IMR-90 (cell line): ENCODE measurements around the gene FHAD1. TPM values are rescaled to one million over a fixed set of nuclear protein-coding genes. Genes with fewer than 3 reads are reported as not detected.

Experiments used
- ATAC-seq: fragments of 200-7000 bp; cut with Tn5 transposase; 2 replicates; pipeline ENCODE4 v1.9.1; 2020; ENCODE audit warnings: low read depth, mild to moderate bottlenecking, moderate library complexity
- BruUV-seq: library from RNA; stranded (reverse); fragments of 400-500 nt; replicated peaks from 2 replicates; lab custom pipeline; 2021; lab: Mats Ljungman, UMichigan
- CTCF ChIA-PET: fragments of 300-600 bp; formaldehyde crosslinking; extraction: SDS; loops from one replicate; lab custom pipeline; 2021; ENCODE audit warnings: antibody characterized with exemption; lab: Yijun Ruan, JAX
- POLR2A ChIA-PET: fragments of 300-600 bp; sonication (Branson Sonifier 250); formaldehyde crosslinking; loops from one replicate; lab custom pipeline; 2022; ENCODE audit warnings: antibody characterized with exemption; ENCODE audit not compliant: unreplicated experiment; lab: Charles Lee
- DNase-seq: peaks from one replicate; pipeline ENCODE4 v3.0.0; 2013
- H2AFZ ChIP-seq: replicated peaks from 2 replicates; pipeline ENCODE3; 2013; ENCODE audit warnings: low read length, mild to moderate bottlenecking; ENCODE audit not compliant: poor library complexity
- H2AK5ac ChIP-seq: 2 replicates; pipeline ENCODE4 v1.6.1; 2013; ENCODE audit warnings: low read depth, low read length, inconsistent platforms
- H2AK9ac ChIP-seq: replicated peaks from 2 replicates; pipeline ENCODE3; 2013; ENCODE audit warnings: mild to moderate bottlenecking, low read depth, low read length, moderate library complexity; ENCODE audit not compliant: poor library complexity
- H2BK120ac ChIP-seq: 2 replicates; pipeline ENCODE4 v1.6.1; 2013; ENCODE audit warnings: low read depth, low read length, inconsistent platforms
- H2BK15ac ChIP-seq: 3 replicates; pipeline ENCODE4 v1.6.1; 2013; ENCODE audit warnings: low read depth, low read length, inconsistent platforms
- H2BK20ac ChIP-seq: 2 replicates; pipeline ENCODE4 v1.6.1; 2013; ENCODE audit warnings: low read depth, mild to moderate bottlenecking, inconsistent platforms, low read length, moderate library complexity
- H2BK5ac ChIP-seq: 2 replicates; pipeline ENCODE4 v1.6.1; 2013; ENCODE audit warnings: mild to moderate bottlenecking, low read depth, low read length, inconsistent platforms; ENCODE audit not compliant: poor library complexity, severe bottlenecking
- H3K14ac ChIP-seq: replicated peaks from 2 replicates; pipeline ENCODE4 v1.6.1; 2013; ENCODE audit warnings: low read depth, low read length, inconsistent platforms
- H3K18ac ChIP-seq: 2 replicates; pipeline ENCODE4 v1.6.1; 2013; ENCODE audit warnings: low read depth, low read length, control low read depth
- H3K23ac ChIP-seq: 2 replicates; pipeline ENCODE4 v1.6.1; 2013; ENCODE audit warnings: low read depth, low read length, inconsistent platforms
- H3K27ac ChIP-seq: 2 replicates; pipeline ENCODE4 v1.5.1; 2013; ENCODE audit warnings: mild to moderate bottlenecking, control low read depth, low read length; ENCODE audit not compliant: insufficient read depth
- H3K27me3 ChIP-seq: 2 replicates; pipeline ENCODE4 v1.6.1; 2013; ENCODE audit warnings: low read length; ENCODE audit not compliant: control insufficient read depth, insufficient read depth
- H3K36me3 ChIP-seq: 2 replicates; pipeline ENCODE4 v1.6.1; 2013; ENCODE audit warnings: low read length, mixed read lengths; ENCODE audit not compliant: control insufficient read depth, insufficient read depth
- H3K4ac ChIP-seq: 2 replicates; pipeline ENCODE4 v1.6.1; 2013; ENCODE audit warnings: low read depth, low read length, inconsistent platforms
- H3K4me1 ChIP-seq: 2 replicates; pipeline ENCODE4 v1.6.1; 2013; ENCODE audit warnings: low read length, mixed read lengths; ENCODE audit not compliant: control insufficient read depth, insufficient read depth
- H3K4me2 ChIP-seq: 2 replicates; pipeline ENCODE4 v1.6.1; 2013; ENCODE audit warnings: low read depth, mild to moderate bottlenecking, control low read depth, low read length, moderate library complexity
- H3K4me3 ChIP-seq: 2 replicates; pipeline ENCODE4 v1.5.1; 2013; ENCODE audit warnings: low read depth, mild to moderate bottlenecking, control low read depth, low read length, moderate library complexity; ENCODE audit not compliant: insufficient read depth
- H3K56ac ChIP-seq: 2 replicates; pipeline ENCODE4 v1.6.1; 2013; ENCODE audit warnings: low read length, inconsistent platforms; ENCODE audit not compliant: insufficient read depth; ENCODE audit errors: extremely low read depth
- H3K79me1 ChIP-seq, 2 experiments: 2 replicates each; pipeline ENCODE4 v1.6.1; 2013; ENCODE audit warnings: low read length in 2 of 2, inconsistent platforms in 1 of 2, low read depth in 1 of 2
- H3K9ac ChIP-seq: 2 replicates; pipeline ENCODE4 v1.6.1; 2013; ENCODE audit warnings: low read depth, low read length, control low read depth
- H3K9me1 ChIP-seq: 2 replicates; pipeline ENCODE4 v1.6.1; 2013; ENCODE audit warnings: low read length, inconsistent platforms; ENCODE audit not compliant: insufficient read depth
- H3K9me3 ChIP-seq: 2 replicates; pipeline ENCODE4 v1.6.1; 2013; ENCODE audit warnings: low read length; ENCODE audit not compliant: control insufficient read depth, insufficient read depth
- H4K20me1 ChIP-seq: 2 replicates; pipeline ENCODE4 v1.6.1; 2013; ENCODE audit warnings: low read length, inconsistent platforms; ENCODE audit not compliant: insufficient read depth
- H4K5ac ChIP-seq: 2 replicates; pipeline ENCODE4 v1.6.1; 2013; ENCODE audit warnings: mild to moderate bottlenecking, low read depth, low read length, control low read depth
- H4K8ac ChIP-seq, 2 experiments: 2 replicates each; pipeline ENCODE4 v1.6.1; 2013; ENCODE audit warnings: low read depth in 2 of 2, low read length in 2 of 2, control low read depth in 1 of 2, inconsistent platforms in 1 of 2
- H4K91ac ChIP-seq: 2 replicates; pipeline ENCODE4 v1.6.1; 2013; ENCODE audit warnings: low read depth, low read length, inconsistent platforms; ENCODE audit not compliant: insufficient read depth
- BHLHE40 ChIP-seq: fragments of 150-350 bp; IDR thresholded peaks from 2 replicates; pipeline ENCODE4 v1.6.1; 2016; ENCODE audit warnings: mild to moderate bottlenecking, low read depth, low read length
- CEBPB ChIP-seq: IDR thresholded peaks from 2 replicates; pipeline ENCODE4 v1.6.1; 2012; ENCODE audit warnings: low read depth, low read length, improper control_type of control experiment
- CHD1 ChIP-seq: IDR thresholded peaks from 2 replicates; pipeline ENCODE4 v1.6.1; 2012; ENCODE audit warnings: low read depth, low read length, improper control_type of control experiment
- FOS ChIP-seq: fragments of 150-350 bp; IDR thresholded peaks from 2 replicates; pipeline ENCODE4 v1.6.1; 2016; ENCODE audit warnings: low read depth, low read length
- MAFK ChIP-seq: IDR thresholded peaks from 2 replicates; pipeline ENCODE4 v1.6.1; 2012; ENCODE audit warnings: low read depth, low read length, improper control_type of control experiment
- MAZ ChIP-seq: IDR thresholded peaks from 2 replicates; pipeline ENCODE4 v1.6.1; 2012; ENCODE audit warnings: low read depth, mild to moderate bottlenecking, low read length, improper control_type of control experiment, moderate library complexity, borderline replicate concordance
- MXI1 ChIP-seq: IDR thresholded peaks from 2 replicates; pipeline ENCODE4 v1.6.1; 2012; ENCODE audit warnings: low read depth, mild to moderate bottlenecking, low read length, moderate library complexity, borderline replicate concordance
- NFE2L2 ChIP-seq: fragments of 150-350 bp; IDR thresholded peaks from 2 replicates; pipeline ENCODE4 v1.6.1; 2016; ENCODE audit warnings: low read depth, mild to moderate bottlenecking, low read length
- POLR2A ChIP-seq: IDR thresholded peaks from 2 replicates; pipeline ENCODE4 v1.6.1; 2012; ENCODE audit warnings: mild to moderate bottlenecking, low read depth, low read length
- RAD21 ChIP-seq: IDR thresholded peaks from 2 replicates; pipeline ENCODE4 v1.6.1; 2012; ENCODE audit warnings: low read length, improper control_type of control experiment
- RCOR1 ChIP-seq: IDR thresholded peaks from 2 replicates; pipeline ENCODE4 v1.6.1; 2012; ENCODE audit warnings: mild to moderate bottlenecking, low read length, improper control_type of control experiment; ENCODE audit not compliant: insufficient replicate concordance
- WGBS, 2 experiments: methylation state at CpG; one replicate each; pipeline versions ENCODE4 v1.1.5 to v1.1.7; 2013; ENCODE audit warnings: missing lambda C conversion rate in 2 of 2; ENCODE audit not compliant: insufficient read length in 1 of 2; ENCODE audit errors: extremely low coverage in 2 of 2; 5-methylcytosine and 5-hydroxymethylcytosine counted together
- dilution Hi-C: fragments of 300-500 bp; cut with HindIII; formaldehyde crosslinking; loops from one replicate; pipeline ENCODE4 v1.14.3; 2018; ENCODE audit warnings: low sequenced_read_pairs; ENCODE audit not compliant: unreplicated experiment
- in situ Hi-C: fragments of 300-500 bp; cut with MboI; formaldehyde crosslinking; loops from 3 replicates; pipeline ENCODE4 v1.14.3; 2019; ENCODE audit warnings: low sequenced_read_pairs, inconsistent platforms, mixed read lengths
- intact Hi-C: fragments of 100-400 bp; cut with micrococcal nuclease; formaldehyde crosslinking; loops from 2 replicates; pipeline ENCODE4 v1.10.0; 2022
- polyA plus RNA-seq, 3 experiments: library from polyadenylated mRNA; depleted of rRNA; stranded (reverse); fragments of >200 nt; gene quantifications; 2 replicates each; pipeline ENCODE4 v1.2.3, GENCODE V29; 2012; ENCODE audit warnings: low replicate concordance in 1 of 3
- total RNA-seq: library from RNA; depleted of rRNA; stranded (reverse); fragments of >200 nt; gene quantifications from 2 replicates; pipeline ENCODE4 v1.2.3, GENCODE V29; 2012
- TF ChIP-seq, protein P1 (sequence below): fragments of 150-350 bp; IDR thresholded peaks from 2 replicates; pipeline ENCODE4 v1.6.1; 2016; ENCODE audit warnings: low read depth, mild to moderate bottlenecking, low read length, moderate library complexity, borderline replicate concordance
- TF ChIP-seq, protein P2 (sequence below): fragments of 150-350 bp; IDR thresholded peaks from 2 replicates; pipeline ENCODE4 v1.6.1; 2017; ENCODE audit warnings: mild to moderate bottlenecking, antibody characterized with exemption, low read length, low read depth
- TF ChIP-seq, protein P3 (sequence below): conservative IDR thresholded peaks from 2 replicates; pipeline ENCODE4 v1.5.1; 2012; ENCODE audit warnings: mild to moderate bottlenecking, low read depth, low read length, improper control_type of control experiment

FHAD1 gene
- total and polyA plus RNA-seq, 2 of the 4 experiments (the other 2 are of a cell fraction) = not detected

DNA sequence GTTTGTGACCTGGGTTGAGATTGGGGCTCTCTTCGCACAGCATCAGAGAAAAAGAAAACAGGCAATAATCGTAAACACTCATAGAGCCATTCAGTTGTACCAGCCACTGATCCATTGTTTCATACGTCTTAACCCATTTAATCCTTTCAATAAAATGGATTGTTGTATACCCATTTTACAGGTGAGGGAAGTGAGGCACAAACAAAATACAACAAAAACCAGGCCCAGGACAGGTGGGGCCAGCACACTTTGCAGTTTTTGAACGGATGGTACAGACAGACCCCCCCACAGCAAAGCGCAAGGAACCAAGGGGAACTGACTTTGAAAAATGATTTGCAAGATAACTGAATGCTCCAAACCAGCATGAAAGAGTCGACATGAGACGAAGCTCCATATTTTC is 4.3 kb upstream of the FHAD1 start:
- CTCF ChIA-PET = interaction anchor here (0.6 kb wide), 1 partner anchor 75 kb away, joined by 6 read pairs; no protein-coding TSS in a partner anchor
- in situ Hi-C loops = no loop called here
- dilution Hi-C loops = no loop called here

More for the DNA sequence above, 4.3 kb upstream of the FHAD1 start:
- Histone ChIP-seq H3K23ac (no peak overlapping the region), H3K4ac (no peak overlapping the region), H3K18ac (no peak overlapping the region), H2AFZ (no peak overlapping the region), H3K9ac (no peak overlapping the region), H3K27ac (no peak overlapping the region), H3K36me3 (no peaks in the 10 kb centered on the region), H3K9me3 (no peaks in the 10 kb centered on the region), H4K5ac (no peak overlapping the region), H3K14ac (no peak overlapping the region; the same call in 1 of the 2 replicates), H3K4me2 (no peak overlapping the region), H2AK5ac (no peak overlapping the region), H3K27me3 (peaks cover 4% of the 10 kb centered on the region), H4K91ac (no peak overlapping the region), H2BK120ac (no peak overlapping the region), H2BK5ac (no peak overlapping the region), H2BK15ac (no peak overlapping the region), H2BK20ac (no peak overlapping the region), H3K4me3 (no peak overlapping the region), H3K4me1 (peaks cover 7% of the 10 kb centered on the region; the same call in 1 of the 2 replicates), H2AK9ac (no peak overlapping the region), H3K56ac (no peak overlapping the region), H4K20me1 (no peaks in the 10 kb centered on the region), H3K9me1 (no peaks in the 10 kb centered on the region), H4K8ac (no peak overlapping the region), H3K79me1 (no peaks in the 10 kb centered on the region)
- POLR2A ChIA-PET = no interaction called here
- DNase-seq = no peak
- intact Hi-C loops = no loop called here
- WGBS, 2 experiments = no CpG with 5 or more reads among the region's 7 CpGs
- TF ChIP-seq MXI1 = no peak
- no peak for TF ChIP-seq RAD21
- no peak for TF ChIP-seq POLR2A
- TF ChIP-seq CEBPB = no peak
- TF ChIP-seq BHLHE40 = no peak
- TF ChIP-seq RCOR1 = no peak
- no peak for TF ChIP-seq FOS
- no peak for TF ChIP-seq MAFK
- TF ChIP-seq, protein P1, sequence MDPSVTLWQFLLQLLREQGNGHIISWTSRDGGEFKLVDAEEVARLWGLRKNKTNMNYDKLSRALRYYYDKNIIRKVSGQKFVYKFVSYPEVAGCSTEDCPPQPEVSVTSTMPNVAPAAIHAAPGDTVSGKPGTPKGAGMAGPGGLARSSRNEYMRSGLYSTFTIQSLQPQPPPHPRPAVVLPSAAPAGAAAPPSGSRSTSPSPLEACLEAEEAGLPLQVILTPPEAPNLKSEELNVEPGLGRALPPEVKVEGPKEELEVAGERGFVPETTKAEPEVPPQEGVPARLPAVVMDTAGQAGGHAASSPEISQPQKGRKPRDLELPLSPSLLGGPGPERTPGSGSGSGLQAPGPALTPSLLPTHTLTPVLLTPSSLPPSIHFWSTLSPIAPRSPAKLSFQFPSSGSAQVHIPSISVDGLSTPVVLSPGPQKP = no peak
- TF ChIP-seq, protein P2, sequence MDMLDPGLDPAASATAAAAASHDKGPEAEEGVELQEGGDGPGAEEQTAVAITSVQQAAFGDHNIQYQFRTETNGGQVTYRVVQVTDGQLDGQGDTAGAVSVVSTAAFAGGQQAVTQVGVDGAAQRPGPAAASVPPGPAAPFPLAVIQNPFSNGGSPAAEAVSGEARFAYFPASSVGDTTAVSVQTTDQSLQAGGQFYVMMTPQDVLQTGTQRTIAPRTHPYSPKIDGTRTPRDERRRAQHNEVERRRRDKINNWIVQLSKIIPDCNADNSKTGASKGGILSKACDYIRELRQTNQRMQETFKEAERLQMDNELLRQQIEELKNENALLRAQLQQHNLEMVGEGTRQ = no peak
- TF ChIP-seq, protein P3, sequence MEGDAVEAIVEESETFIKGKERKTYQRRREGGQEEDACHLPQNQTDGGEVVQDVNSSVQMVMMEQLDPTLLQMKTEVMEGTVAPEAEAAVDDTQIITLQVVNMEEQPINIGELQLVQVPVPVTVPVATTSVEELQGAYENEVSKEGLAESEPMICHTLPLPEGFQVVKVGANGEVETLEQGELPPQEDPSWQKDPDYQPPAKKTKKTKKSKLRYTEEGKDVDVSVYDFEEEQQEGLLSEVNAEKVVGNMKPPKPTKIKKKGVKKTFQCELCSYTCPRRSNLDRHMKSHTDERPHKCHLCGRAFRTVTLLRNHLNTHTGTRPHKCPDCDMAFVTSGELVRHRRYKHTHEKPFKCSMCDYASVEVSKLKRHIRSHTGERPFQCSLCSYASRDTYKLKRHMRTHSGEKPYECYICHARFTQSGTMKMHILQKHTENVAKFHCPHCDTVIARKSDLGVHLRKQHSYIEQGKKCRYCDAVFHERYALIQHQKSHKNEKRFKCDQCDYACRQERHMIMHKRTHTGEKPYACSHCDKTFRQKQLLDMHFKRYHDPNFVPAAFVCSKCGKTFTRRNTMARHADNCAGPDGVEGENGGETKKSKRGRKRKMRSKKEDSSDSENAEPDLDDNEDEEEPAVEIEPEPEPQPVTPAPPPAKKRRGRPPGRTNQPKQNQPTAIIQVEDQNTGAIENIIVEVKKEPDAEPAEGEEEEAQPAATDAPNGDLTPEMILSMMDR = no peak
- TF ChIP-seq CHD1 = no peak
- no peak for TF ChIP-seq MAZ
- TF ChIP-seq NFE2L2 = no peak
- no peak for ATAC-seq
- BruUV-seq = no TSS peak
